ENCODE data around the gene TOLLIP.
"Not testable (repeated sequence)": the region's sequence is repeated elsewhere in the genome, so short reads cannot be mapped to it uniquely, and the experiment has no call there.

TOLLIP gene

DNA sequence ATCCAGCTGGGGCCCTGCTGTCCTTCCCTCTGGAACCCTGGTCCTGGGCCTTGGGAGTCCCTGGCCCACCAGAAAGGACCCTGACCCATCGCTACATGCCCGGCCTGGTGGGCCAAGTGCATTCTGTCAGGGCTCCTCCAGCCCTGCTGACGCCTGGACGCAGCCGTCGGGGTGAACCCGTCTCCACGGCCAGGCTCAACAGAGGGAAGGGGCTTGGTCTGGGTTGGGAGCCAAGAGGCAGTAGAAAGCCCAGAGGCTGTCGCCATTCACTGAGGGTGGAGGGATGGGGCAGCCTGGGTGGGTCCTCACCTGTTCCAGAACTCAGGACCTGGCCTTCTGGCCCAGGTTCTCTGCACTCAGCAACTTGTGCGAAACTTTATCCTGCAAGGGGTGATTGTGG is 39.0 kb downstream of the TOLLIP start:
- no peak for TF ChIP-seq MAX (IDR thresholded peaks at IDR 0.05; ENCODE audit: low read depth, low read length)
- TF ChIP-seq, protein P1, sequence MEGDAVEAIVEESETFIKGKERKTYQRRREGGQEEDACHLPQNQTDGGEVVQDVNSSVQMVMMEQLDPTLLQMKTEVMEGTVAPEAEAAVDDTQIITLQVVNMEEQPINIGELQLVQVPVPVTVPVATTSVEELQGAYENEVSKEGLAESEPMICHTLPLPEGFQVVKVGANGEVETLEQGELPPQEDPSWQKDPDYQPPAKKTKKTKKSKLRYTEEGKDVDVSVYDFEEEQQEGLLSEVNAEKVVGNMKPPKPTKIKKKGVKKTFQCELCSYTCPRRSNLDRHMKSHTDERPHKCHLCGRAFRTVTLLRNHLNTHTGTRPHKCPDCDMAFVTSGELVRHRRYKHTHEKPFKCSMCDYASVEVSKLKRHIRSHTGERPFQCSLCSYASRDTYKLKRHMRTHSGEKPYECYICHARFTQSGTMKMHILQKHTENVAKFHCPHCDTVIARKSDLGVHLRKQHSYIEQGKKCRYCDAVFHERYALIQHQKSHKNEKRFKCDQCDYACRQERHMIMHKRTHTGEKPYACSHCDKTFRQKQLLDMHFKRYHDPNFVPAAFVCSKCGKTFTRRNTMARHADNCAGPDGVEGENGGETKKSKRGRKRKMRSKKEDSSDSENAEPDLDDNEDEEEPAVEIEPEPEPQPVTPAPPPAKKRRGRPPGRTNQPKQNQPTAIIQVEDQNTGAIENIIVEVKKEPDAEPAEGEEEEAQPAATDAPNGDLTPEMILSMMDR (IDR thresholded peaks at IDR 0.05; ENCODE audit: low read depth, low read length), result no peak
- no peak for DNase-seq (ENCODE audit: low read depth)
- no peak overlapping the region for H3K4me3 ChIP-seq (ENCODE audit: low read depth, low read length)

DNA sequence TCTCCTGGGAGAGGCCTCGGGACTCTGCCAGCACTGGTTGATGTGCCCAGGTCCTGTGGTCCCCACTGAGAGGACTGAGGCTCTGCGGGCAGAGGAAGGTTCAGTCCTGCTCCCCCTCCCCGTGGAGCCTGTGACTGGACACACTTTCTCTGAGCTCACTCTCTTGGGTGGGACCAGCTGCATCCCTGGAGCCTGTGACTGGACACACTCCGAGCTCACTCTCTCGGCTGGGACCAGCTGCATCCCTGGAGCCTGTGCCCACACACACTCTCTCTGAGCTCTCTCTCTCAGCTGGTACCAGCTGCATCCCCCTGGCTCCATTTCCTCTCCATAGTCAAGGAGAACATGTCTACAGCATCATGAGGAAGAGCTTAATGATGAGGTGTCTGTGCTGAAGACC is 39.5 kb downstream of the TOLLIP start:
- no peak overlapping the region for H3K4me3 ChIP-seq (ENCODE audit: low read depth, low read length)
- DNase-seq (ENCODE audit: low read depth), result no peak
- TF ChIP-seq, protein P1 (IDR thresholded peaks at IDR 0.05; ENCODE audit: low read depth, low read length), result no peak
- TF ChIP-seq MAX (IDR thresholded peaks at IDR 0.05; ENCODE audit: low read depth, low read length), result no peak
- no peak for TF ChIP-seq POLR2A (IDR thresholded peaks at IDR 0.05; ENCODE audit: extremely low read depth, insufficient read length)
- TF ChIP-seq MYC (IDR thresholded peaks at IDR 0.05; ENCODE audit: low read depth, low read length), result no peak

GRCh38 chr11:1267441-1268100 is 41.9 kb downstream of the TOLLIP start:
- no peak for DNase-seq (ENCODE audit: low read depth)

DNA sequence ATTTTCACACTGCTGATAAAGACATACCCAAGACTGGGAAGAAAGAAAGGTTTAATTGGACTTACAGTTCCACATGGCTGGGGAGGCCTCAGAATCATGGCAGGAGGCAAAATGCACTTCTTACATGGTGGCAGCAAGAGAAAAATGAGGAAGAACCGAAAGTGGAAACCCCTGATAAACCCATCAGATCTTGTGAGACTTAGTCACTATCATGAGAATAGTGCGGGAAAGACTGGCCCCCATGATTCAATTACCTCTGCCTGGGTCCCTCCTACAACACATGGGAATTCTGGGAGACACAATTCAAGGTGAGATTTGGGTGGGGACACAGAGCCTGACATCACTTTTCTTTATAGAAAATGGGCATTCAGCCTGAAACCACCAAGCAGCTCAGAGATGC is 42.5 kb downstream of the TOLLIP start:
- not testable (repeated sequence) for DNase-seq (ENCODE audit: low read depth); H3K4me3 ChIP-seq (ENCODE audit: low read depth, low read length)

More at GRCh38 chr11:1267441-1268100, 41.9 kb downstream of the TOLLIP start:
- H3K4me3 ChIP-seq (ENCODE audit: low read depth, low read length), result no peak overlapping the region
- TF ChIP-seq MAX (IDR thresholded peaks at IDR 0.05; ENCODE audit: low read depth, low read length), result no peak
- TF ChIP-seq POLR2A (IDR thresholded peaks at IDR 0.05; ENCODE audit: extremely low read depth, insufficient read length), result no peak
- TF ChIP-seq, protein P1 (IDR thresholded peaks at IDR 0.05; ENCODE audit: low read depth, low read length), result no peak
- TF ChIP-seq MYC (IDR thresholded peaks at IDR 0.05; ENCODE audit: low read depth, low read length), result no peak

- not testable (repeated sequence) for DNase-seq (ENCODE audit: low read depth); H3K4me3 ChIP-seq (ENCODE audit: low read depth, low read length)
These were observed 44.0 kb downstream of the TOLLIP start for GRCh38 chr11:1265480-1265879.

DNA sequence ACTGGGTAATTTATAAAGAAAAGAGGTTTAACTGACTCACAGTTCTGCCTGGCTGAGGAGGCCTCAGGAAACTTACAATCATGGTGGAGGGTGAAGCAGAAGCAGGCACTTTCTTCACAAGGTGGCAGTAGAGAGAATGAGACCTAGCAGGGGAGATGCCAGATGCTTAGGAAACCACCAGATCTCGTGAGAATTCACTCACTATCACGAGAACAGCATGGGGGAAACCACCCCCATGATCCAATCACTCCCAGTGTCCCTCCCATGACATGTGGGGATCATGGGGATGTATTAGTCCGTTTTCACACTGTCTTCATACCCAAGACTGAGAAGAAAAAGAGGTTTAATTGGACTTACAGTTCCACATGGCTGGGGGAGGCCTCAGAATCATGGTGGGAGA is 45.0 kb downstream of the TOLLIP start:
- peak; percentile 73 for DNase-seq (ENCODE audit: low read depth)
- TF ChIP-seq, protein P1 (IDR thresholded peaks at IDR 0.05; ENCODE audit: low read depth, low read length), result peak; percentile 3
- H3K4me3 ChIP-seq (ENCODE audit: low read depth, low read length), result not testable (repeated sequence)

GRCh38 chr11:1263010-1263409 is 46.4 kb downstream of the TOLLIP start:
- DNase-seq (ENCODE audit: low read depth), result no peak
- TF ChIP-seq POLR2A (IDR thresholded peaks at IDR 0.05; ENCODE audit: extremely low read depth, insufficient read length) (no peak), MAX (IDR thresholded peaks at IDR 0.05; ENCODE audit: low read depth, low read length) (no peak), MYC (IDR thresholded peaks at IDR 0.05; ENCODE audit: low read depth, low read length) (no peak)
- TF ChIP-seq, protein P1 (IDR thresholded peaks at IDR 0.05; ENCODE audit: low read depth, low read length), result no peak
- H3K4me3 ChIP-seq (ENCODE audit: low read depth, low read length), result no peak overlapping the region
